Right atrium auricular region (tissue), 2 donors: ENCODE data around the gene KIF16B. TPM values are rescaled to one million over a fixed set of nuclear protein-coding genes. Genes with fewer than 3 reads are reported as not detected.

Source experiments
- DNase-seq: peaks from one replicate; pipeline ENCODE4 v3.0.0-alpha.2; 2019; ENCODE audit warnings: low spot score
- H3K27ac ChIP-seq, 2 donors: fragments of 200-600 bp; sonication (generic); 1 replicate in 1 of 2; 2 replicates in 1 of 2; pipeline ENCODE4 v1.5.1; 2016 to 2019
- H3K27me3 ChIP-seq, 2 donors: fragments of 200-600 bp; sonication (generic); one replicate each; pipeline versions ENCODE4 v1.5.1 to v1.6.0; 2017 to 2019
- H3K36me3 ChIP-seq: fragments of 200-600 bp; sonication (generic); one replicate; pipeline ENCODE4 v1.5.1; 2016
- H3K4me1 ChIP-seq, 2 donors: fragments of 200-600 bp; sonication (generic); one replicate each; pipeline versions ENCODE4 v1.5.1 to v1.6.0; 2017 to 2019
- H3K4me3 ChIP-seq, 2 donors: fragments of 200-600 bp; sonication (generic); 1 replicate in 1 of 2; 2 replicates in 1 of 2; pipeline ENCODE4 v1.5.1; 2017 to 2019; ENCODE audit warnings: mild to moderate bottlenecking in 1 of 2, moderate library complexity in 1 of 2
- H3K9me3 ChIP-seq, 2 donors: fragments of 200-600 bp; sonication (generic); one replicate each; pipeline ENCODE4 v1.5.1; 2019
- total RNA-seq, 2 donors: library from RNA; depleted of rRNA; stranded (reverse); fragments of >200 nt; gene quantifications; one replicate each; pipeline ENCODE4 v1.1.0, GENCODE V29; 2016
- TF ChIP-seq, protein P1 (sequence below), 2 donors: fragments of 200-600 bp; sonication (generic); IDR thresholded peaks; one replicate each; pipeline ENCODE4 v1.5.1; 2019; ENCODE audit warnings: antibody characterized with exemption in 2 of 2

The KIF16B gene
- total RNA-seq, 2 donors from 2014 or later: 11.2 to 23.0 TPM

DNA sequence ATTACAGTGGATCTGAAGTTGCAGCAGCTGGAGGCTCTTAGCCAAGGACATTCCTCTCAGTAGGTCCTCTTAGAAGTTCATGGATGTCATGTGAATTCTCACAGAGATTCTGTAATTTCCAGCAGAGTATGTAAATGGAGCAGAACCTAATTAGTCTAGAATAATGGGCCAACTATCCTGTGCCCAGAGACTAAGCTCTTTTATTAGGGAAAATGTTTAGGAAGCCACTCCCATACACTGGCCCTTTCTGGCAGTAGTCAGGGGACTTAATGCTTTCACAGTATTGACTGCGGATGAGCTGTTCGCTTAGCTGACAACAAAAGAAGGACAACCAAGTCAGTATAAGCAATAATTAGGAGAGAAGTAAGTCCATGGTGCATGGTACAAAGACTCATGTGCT is 43.8 kb upstream of the KIF16B start:
- H3K27me3 ChIP-seq: no peaks in the 10 kb centered on the region
- H3K4me3 ChIP-seq: no peak overlapping the region
- H3K9me3 ChIP-seq: no peaks in the 10 kb centered on the region
- DNase-seq: no peak
- H3K36me3 ChIP-seq: no peaks in the 10 kb centered on the region
- no peaks in the 10 kb centered on the region for H3K4me1 ChIP-seq
- TF ChIP-seq, protein P1, sequence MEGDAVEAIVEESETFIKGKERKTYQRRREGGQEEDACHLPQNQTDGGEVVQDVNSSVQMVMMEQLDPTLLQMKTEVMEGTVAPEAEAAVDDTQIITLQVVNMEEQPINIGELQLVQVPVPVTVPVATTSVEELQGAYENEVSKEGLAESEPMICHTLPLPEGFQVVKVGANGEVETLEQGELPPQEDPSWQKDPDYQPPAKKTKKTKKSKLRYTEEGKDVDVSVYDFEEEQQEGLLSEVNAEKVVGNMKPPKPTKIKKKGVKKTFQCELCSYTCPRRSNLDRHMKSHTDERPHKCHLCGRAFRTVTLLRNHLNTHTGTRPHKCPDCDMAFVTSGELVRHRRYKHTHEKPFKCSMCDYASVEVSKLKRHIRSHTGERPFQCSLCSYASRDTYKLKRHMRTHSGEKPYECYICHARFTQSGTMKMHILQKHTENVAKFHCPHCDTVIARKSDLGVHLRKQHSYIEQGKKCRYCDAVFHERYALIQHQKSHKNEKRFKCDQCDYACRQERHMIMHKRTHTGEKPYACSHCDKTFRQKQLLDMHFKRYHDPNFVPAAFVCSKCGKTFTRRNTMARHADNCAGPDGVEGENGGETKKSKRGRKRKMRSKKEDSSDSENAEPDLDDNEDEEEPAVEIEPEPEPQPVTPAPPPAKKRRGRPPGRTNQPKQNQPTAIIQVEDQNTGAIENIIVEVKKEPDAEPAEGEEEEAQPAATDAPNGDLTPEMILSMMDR (IDR thresholded peaks at IDR 0.05): no peak
- H3K27ac ChIP-seq: no peak overlapping the region

DNA sequence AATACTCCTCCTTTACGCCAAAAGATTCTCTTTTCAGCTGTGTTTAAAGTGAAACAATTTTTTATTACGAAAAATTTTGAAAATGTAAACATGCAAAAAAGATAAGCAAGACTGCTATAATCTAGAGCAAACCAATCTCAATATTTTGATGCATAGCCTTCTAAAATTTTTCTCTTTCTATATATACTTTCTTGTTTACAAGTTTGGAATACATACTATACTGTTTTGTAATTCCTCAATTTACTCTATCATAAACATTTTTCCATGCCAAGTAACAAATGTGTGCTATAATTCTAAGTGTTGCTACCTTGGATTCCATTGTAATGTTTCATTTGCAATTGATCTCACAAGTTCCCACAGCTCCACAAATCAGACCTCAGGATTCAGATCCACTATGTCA is 43.1 kb upstream of the KIF16B start:
- Histone ChIP-seq H3K36me3 (no peaks in the 10 kb centered on the region), H3K4me1 (no peaks in the 10 kb centered on the region), H3K4me3 (no peak overlapping the region), H3K27me3 (no peaks in the 10 kb centered on the region), H3K27ac (no peak overlapping the region), H3K9me3 (no peaks in the 10 kb centered on the region)
- TF ChIP-seq, protein P1 (IDR thresholded peaks at IDR 0.05): no peak
- no peak for DNase-seq

GRCh38 chr20:16615199-16615598 is 42.0 kb upstream of the KIF16B start:
- TF ChIP-seq, protein P1 (IDR thresholded peaks at IDR 0.05): no peak
- no peak for DNase-seq
- no peaks in the 10 kb centered on the region for H3K9me3 ChIP-seq
- H3K27ac ChIP-seq: no peak overlapping the region
- no peaks in the 10 kb centered on the region for H3K36me3 ChIP-seq
- H3K4me3 ChIP-seq: no peak overlapping the region
- no peaks in the 10 kb centered on the region for H3K4me1 ChIP-seq
- H3K27me3 ChIP-seq: no peaks in the 10 kb centered on the region

DNA sequence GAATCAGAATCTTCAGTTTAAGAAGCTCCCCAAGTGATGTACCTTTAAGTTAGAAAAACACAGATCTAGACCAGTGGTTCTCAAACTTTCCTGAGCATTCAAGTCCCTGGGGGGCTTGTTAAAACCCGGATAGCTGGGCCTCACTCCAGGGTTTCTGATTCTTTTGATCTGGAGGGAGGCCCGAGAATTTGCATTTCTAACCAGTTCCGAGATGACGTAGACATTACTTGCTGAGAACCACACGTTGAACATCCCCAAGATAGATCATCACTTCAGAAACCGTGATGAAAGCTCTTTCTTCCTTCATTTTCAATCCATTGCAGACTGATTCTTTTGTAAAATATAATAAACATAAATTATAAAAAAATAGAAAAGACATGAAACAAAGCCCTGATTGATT is 40.7 kb upstream of the KIF16B start:
- H3K27me3 ChIP-seq: no peaks in the 10 kb centered on the region
- no peak overlapping the region for H3K27ac ChIP-seq
- TF ChIP-seq, protein P1 (IDR thresholded peaks at IDR 0.05): no peak
- DNase-seq: no peak
- H3K4me3 ChIP-seq: no peak overlapping the region
- H3K4me1 ChIP-seq: no peaks in the 10 kb centered on the region
- no peaks in the 10 kb centered on the region for H3K9me3 ChIP-seq
- no peaks in the 10 kb centered on the region for H3K36me3 ChIP-seq

- no peaks in the 10 kb centered on the region for H3K9me3 ChIP-seq
- TF ChIP-seq, protein P1 (IDR thresholded peaks at IDR 0.05): no peak
- peaks cover 0 to 10% of the 10 kb centered on the region in 2 donors for H3K4me1 ChIP-seq
- H3K27me3 ChIP-seq: no peaks in the 10 kb centered on the region
- H3K27ac ChIP-seq: no peak overlapping the region
- no peak for DNase-seq
- no peaks in the 10 kb centered on the region for H3K36me3 ChIP-seq
- no peak overlapping the region for H3K4me3 ChIP-seq
Observed at GRCh38 chr20:16612706-16613105, 39.5 kb upstream of the KIF16B start.

- H3K4me3 ChIP-seq: no peak overlapping the region
- H3K36me3 ChIP-seq: no peaks in the 10 kb centered on the region
- DNase-seq: no peak
- no peaks in the 10 kb centered on the region for H3K9me3 ChIP-seq
- no peaks in the 10 kb centered on the region for H3K27me3 ChIP-seq
- TF ChIP-seq, protein P1 (IDR thresholded peaks at IDR 0.05): no peak
- no peak overlapping the region for H3K27ac ChIP-seq
- H3K4me1 ChIP-seq: peaks cover 0 to 19% of the 10 kb centered on the region in 2 donors
Observed at GRCh38 chr20:16611817-16612216, 38.6 kb upstream of the KIF16B start.
